HG02870 (cell line): ENCODE measurements around the gene HELZ.
"Not testable (repeated sequence)": the region's sequence is repeated elsewhere in the genome, so short reads cannot be mapped to it uniquely, and the experiment has no call there.

Experiments
- ATAC-seq: cut with Tn5 transposase; IDR thresholded peaks from one replicate; pipeline ENCODE4 v1.9.1; 2021; ENCODE audit warnings: mild to moderate bottlenecking, moderate library complexity; ENCODE audit not compliant: unreplicated experiment

HELZ gene

DNA sequence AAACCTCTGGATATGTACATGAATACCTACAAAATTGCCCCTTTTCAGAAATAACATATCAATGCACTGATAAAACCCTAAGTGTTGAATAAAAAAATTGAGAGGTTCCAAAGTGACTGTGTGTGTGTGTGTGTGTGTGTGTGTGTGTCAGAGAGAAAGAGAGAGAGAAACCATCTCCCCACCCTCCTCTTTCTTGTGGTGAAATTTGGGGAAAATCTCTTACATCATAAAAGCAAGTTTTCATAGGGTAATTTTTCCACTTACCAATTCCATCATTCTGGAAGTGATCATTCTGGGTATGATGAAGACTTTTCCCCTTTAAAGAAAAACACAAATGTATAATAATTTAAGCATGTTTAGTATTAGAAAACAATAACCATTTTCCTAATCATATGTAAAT lies 121.3 kb downstream of the HELZ start:
- ATAC-seq = no peak

DNA sequence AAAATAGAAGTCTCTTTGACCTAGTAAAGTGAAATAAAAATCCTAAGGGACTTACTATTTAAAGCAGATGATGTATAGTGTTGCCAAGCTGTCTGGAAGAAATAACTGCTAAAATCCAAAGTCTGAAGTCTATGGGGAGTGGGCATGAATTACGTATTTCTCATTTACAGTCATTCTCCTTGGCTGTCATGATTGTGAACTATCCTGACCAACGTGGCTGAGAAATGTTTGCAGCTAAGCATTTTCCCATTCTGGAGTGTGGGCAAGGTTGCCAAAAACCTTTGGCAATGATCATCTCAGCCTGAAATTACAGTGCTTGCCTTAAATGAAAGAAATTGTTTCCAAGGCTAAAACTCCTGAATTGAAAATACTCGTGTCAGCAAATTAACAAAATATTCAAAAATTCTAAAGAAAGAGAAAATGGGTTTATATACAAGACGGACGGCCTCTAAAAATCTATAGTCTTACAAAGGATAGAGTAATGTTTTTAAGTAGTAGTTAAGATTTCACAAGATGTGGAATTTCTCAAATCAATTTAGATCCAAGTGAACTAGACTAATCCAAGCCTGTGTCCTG lies 123.6 kb downstream of the HELZ start:
- ATAC-seq = no peak

- ATAC-seq = no peak
Observed at GRCh38 chr17:67119102-67119501, 125.9 kb downstream of the HELZ start.

GRCh38 chr17:67116045-67116575 lies 128.9 kb downstream of the HELZ start:
- no peak for ATAC-seq

DNA sequence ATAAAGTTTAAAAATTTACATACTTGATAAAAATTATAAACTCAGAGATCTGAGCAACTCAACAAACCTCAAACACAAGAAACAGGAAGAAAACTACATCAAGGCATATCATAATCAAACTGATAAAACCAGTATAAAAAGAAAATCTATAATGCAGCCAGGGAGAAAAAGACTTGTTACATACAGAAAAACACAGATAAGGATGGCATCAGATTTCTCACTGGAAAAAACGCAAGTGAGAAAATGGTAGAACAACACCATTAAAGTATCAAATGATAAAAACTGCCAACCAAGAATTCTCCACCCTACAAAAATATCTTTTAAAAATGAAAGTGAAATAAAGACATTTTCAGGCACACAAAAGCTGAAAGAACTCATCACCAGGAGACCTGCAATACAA lies 129.6 kb downstream of the HELZ start:
- ATAC-seq = no peak

GRCh38 chr17:67113486-67113885 lies 131.5 kb downstream of the HELZ start:
- ATAC-seq = no peak

- ATAC-seq = no peak
Observed at GRCh38 chr17:67111808-67112207, 133.2 kb downstream of the HELZ start.

DNA sequence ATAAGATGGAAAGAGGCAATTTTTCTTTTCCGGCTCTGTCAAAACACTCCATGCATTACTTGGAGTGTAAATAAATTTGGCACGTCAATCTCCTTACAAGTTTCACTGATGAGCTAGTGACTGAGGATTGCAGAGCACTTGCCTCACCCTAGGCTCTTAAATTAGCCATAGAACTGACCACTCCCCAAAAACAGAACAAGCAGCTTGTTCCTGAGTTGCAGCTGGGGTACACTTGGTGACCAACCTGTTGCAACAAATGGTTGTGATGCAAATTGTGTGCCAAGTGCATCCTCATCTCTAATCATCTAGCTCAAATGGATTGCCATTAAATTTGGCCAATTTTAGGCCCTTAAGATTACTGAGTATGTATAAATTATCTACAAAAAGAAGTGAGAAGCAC lies 133.7 kb downstream of the HELZ start:
- no peak for ATAC-seq

- no peak for ATAC-seq
Observed at GRCh38 chr17:67110619-67111018, 134.4 kb downstream of the HELZ start.

DNA sequence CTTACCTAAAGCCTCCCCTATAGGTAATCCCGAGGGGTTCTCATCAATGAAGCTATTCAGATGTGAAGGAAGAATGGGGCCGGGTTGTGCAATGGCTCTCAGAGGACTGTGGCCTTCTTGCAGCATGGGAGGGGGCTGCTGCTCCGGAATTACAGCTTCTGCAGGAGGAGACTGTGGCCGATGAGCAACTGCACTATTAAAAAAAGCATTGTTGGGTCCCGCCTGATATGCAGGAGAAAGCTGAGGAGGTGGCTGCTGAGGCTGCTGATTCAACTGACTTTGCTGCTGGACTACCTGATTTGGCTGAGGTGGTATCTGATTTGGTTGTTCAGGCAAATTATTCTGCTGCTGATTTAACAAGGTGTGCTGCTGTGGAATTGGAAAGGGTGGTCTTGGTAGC lies 135.9 kb downstream of the HELZ start:
- ATAC-seq = no peak

GRCh38 chr17:67107811-67108775 lies 136.9 kb downstream of the HELZ start:
- no peak for ATAC-seq

GRCh38 chr17:67107171-67107570 lies 137.8 kb downstream of the HELZ start:
- ATAC-seq = no peak

DNA sequence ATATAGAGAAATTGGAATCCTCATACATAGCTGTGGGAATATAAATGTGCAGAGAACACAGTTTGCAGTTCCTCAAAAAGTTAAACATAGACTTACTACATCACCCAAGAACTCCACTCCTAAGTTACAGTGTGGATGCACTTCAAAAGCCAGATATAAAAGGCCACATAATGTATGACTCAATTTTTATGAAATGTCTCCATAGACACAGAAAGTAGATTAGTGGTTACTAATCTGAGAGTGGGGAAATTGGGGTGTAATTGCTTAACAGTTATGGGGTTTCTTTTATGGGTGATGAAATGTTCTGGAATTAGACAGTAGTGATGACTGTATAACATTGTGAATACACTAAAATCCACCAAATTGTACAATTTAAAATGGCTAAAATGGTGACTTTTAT lies 139.8 kb downstream of the HELZ start:
- no peak for ATAC-seq

DNA sequence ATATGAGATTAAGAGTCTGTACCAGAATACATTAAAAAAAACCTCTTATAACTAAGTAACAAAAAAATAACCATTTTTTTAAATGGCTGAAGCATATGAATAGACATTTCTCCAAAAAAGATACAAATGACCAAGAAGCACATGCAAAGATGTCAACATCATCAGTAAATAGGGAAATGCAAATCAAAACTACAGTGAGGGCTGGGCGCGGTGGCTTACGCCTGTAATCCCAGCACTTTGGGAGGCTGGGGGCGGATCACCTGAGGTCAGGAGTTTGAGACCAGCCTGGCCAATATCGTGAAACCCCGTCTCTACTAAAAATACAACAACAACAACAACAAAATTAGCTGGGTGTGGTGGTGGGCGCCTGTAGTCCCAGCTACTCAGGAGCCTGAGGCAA lies 140.4 kb downstream of the HELZ start:
- not testable (repeated sequence) for ATAC-seq

DNA sequence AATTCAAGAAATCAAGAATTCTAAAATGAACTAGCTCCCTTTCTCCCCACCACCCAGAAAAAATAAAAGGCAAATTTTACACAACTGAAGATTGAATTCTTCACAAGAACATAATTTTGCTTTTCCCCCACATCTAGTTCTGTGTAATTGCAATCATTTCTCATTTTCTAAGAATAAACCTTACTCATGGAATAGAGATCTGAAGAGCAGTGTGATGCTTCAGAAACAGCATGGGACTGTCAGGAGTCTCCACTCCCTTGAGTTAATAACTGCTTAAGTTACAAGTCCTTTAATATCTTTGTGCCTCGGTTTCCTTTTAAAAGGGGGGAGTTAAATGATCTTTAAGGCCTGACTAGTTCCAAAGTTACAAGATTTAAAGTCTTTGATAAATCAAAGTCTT lies 147.0 kb downstream of the HELZ start:
- no peak for ATAC-seq

GRCh38 chr17:67096609-67097008 lies 148.4 kb downstream of the HELZ start:
- no peak for ATAC-seq

- ATAC-seq = no peak
Observed at GRCh38 chr17:67095803-67096202, 149.2 kb downstream of the HELZ start.

DNA sequence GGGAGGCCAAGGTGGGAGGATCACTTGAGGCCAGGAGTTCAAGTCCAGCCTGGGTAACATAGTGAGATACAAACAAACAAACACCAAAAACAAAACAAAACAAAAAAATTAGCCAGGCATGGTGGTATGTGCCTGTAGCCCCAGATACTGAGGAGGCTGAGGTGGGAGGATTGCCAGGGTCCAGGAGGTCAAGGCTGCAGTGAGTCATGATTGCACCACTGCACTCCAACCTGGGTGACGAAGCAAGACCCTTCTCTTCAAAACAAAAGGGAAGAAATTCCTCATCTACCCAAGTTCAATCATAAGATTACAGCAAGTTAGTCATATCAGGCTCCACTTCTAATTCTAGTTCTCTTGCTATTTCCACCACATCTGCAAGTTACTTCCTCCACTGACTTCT lies 149.7 kb downstream of the HELZ start:
- not testable (repeated sequence) for ATAC-seq

- no peak for ATAC-seq
Observed at GRCh38 chr17:67093348-67093747, 151.6 kb downstream of the HELZ start.

- ATAC-seq = not testable (repeated sequence)
Observed at GRCh38 chr17:67092710-67093109, 152.3 kb downstream of the HELZ start.

DNA sequence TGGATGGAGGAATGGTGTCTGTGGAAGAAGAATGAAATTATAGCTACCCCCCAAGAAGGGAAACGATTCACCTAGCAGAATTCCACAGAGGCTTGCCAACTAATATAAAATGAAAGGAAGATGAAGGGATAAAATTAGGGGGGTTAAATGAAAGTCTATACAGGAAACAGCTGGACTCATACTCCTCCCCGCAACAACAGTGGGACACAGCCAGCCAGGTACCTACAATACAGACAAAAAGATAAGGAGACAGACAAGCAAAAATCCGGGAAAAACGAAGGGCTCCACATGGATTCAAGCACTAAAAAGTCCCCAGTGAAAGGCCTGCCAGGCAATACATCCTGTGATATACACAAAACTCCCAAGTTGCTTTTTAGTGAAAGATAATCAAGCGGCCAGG lies 152.7 kb downstream of the HELZ start:
- no peak for ATAC-seq

- no peak for ATAC-seq
Observed at GRCh38 chr17:67090341-67090740, 154.7 kb downstream of the HELZ start.
